Hepatocyte (in vitro differentiated cells): ENCODE results near the gene TEPSIN. TPM values are rescaled to one million over a fixed set of nuclear protein-coding genes. Genes with fewer than 3 reads are reported as not detected.

ENCODE experiments used
- DNase-seq: peaks from one replicate; pipeline ENCODE4 v3.0.0-alpha.2; 2016; ENCODE audit warnings: low spot score
- H2AFZ ChIP-seq: fragments of 200-600 bp; sonication (generic); 2 replicates; pipeline ENCODE4 v1.6.0; 2016; ENCODE audit warnings: antibody characterized with exemption, mild to moderate bottlenecking
- H3K27ac ChIP-seq: fragments of 200-600 bp; sonication (generic); 2 replicates; pipeline ENCODE4 v1.5.1; 2016; ENCODE audit warnings: mild to moderate bottlenecking
- H3K27me3 ChIP-seq: fragments of 200-600 bp; sonication (generic); 2 replicates; pipeline ENCODE4 v1.6.1; 2016
- H3K36me3 ChIP-seq: fragments of 200-600 bp; sonication (generic); replicated peaks from 2 replicates; pipeline ENCODE4 v1.5.1; 2016; ENCODE audit warnings: low read depth; ENCODE audit not compliant: insufficient read depth
- H3K4me1 ChIP-seq: fragments of 200-600 bp; sonication (generic); 2 replicates; pipeline ENCODE4 v1.5.1; 2016; ENCODE audit warnings: mild to moderate bottlenecking, moderate library complexity; ENCODE audit not compliant: insufficient read depth
- H3K4me2 ChIP-seq: fragments of 200-600 bp; sonication (generic); 2 replicates; pipeline ENCODE4 v1.6.0; 2016
- H3K4me3 ChIP-seq: fragments of 200-600 bp; sonication (generic); 2 replicates; pipeline ENCODE4 v1.5.1; 2016; ENCODE audit warnings: mild to moderate bottlenecking
- H3K79me2 ChIP-seq: fragments of 200-600 bp; sonication (generic); 2 replicates; pipeline ENCODE4 v1.6.0; 2017; ENCODE audit warnings: mild to moderate bottlenecking
- H3K9me2 ChIP-seq: fragments of 200-600 bp; sonication (generic); replicated peaks from 2 replicates; pipeline ENCODE4 v1.6.0; 2017; ENCODE audit warnings: mild to moderate bottlenecking; ENCODE audit not compliant: insufficient read depth
- H3K9me3 ChIP-seq: fragments of 200-600 bp; sonication (generic); 2 replicates; pipeline ENCODE4 v1.5.1; 2016; ENCODE audit warnings: low read depth, mild to moderate bottlenecking
- H4K20me1 ChIP-seq: fragments of 200-600 bp; sonication (generic); 2 replicates; pipeline ENCODE4 v1.6.0; 2016; ENCODE audit warnings: mild to moderate bottlenecking; ENCODE audit not compliant: insufficient read depth, poor library complexity, severe bottlenecking
- EZH2 ChIP-seq: fragments of 200-600 bp; sonication (generic); IDR thresholded peaks from 2 replicates; pipeline ENCODE4 v1.6.1; 2016; ENCODE audit warnings: antibody characterized with exemption, mild to moderate bottlenecking, borderline replicate concordance
- EZH2phosphoT487 ChIP-seq: fragments of 200-600 bp; sonication (generic); IDR thresholded peaks from one replicate; pipeline ENCODE4 v1.6.1; 2018; ENCODE audit warnings: antibody characterized with exemption, mild to moderate bottlenecking, low read depth, moderate library complexity; ENCODE audit not compliant: unreplicated experiment, severe bottlenecking
- WGBS: methylation state at CpG from one replicate; pipeline ENCODE4 v1.1.6; 2016; ENCODE audit warnings: low lambda C conversion rate; ENCODE audit errors: missing lambda C conversion rate; 5-methylcytosine and 5-hydroxymethylcytosine counted together
- polyA plus RNA-seq: library from polyadenylated mRNA; unstranded; fragments of >200 nt; fragmentation: Nextera tagmentation; extraction: Ambion mirVana; gene quantifications from 2 replicates; pipeline ENCODE4 v1.2.1, GENCODE V29; 2016
- total RNA-seq: library from RNA; depleted of rRNA; stranded (reverse); fragments of >200 nt; gene quantifications from 2 replicates; pipeline ENCODE4 v1.2.3, GENCODE V29; 2014
- TF ChIP-seq, protein P1 (sequence below): fragments of 200-600 bp; sonication (generic); IDR thresholded peaks from 2 replicates; pipeline ENCODE4 v1.5.1; 2016; ENCODE audit warnings: antibody characterized with exemption, mild to moderate bottlenecking; ENCODE audit not compliant: poor library complexity

The TEPSIN gene
- total and polyA plus RNA-seq, 2 experiments from 2014 or later = 34.1 to 44.3 TPM

GRCh38 chr17:81263371-81264181 lies 24.7 kb upstream of the TEPSIN start:
- Histone ChIP-seq H3K4me2 (no peak overlapping the region), H3K27ac (no peak overlapping the region), H3K4me3 (no peak overlapping the region), H3K79me2 (no peaks in the 10 kb centered on the region), H3K9me3 (no peaks in the 10 kb centered on the region), H3K4me1 (no peaks in the 10 kb centered on the region), H3K36me3 (no peaks in the 10 kb centered on the region), H4K20me1 (no peaks in the 10 kb centered on the region), H2AFZ (no peak overlapping the region), H3K27me3 (no peaks in the 10 kb centered on the region), H3K9me2 (no peaks in the 10 kb centered on the region)
- 97% methylated on average over 40 of the region's 40 CpGs for WGBS
- DNase-seq = no peak
- TF ChIP-seq, protein P1, sequence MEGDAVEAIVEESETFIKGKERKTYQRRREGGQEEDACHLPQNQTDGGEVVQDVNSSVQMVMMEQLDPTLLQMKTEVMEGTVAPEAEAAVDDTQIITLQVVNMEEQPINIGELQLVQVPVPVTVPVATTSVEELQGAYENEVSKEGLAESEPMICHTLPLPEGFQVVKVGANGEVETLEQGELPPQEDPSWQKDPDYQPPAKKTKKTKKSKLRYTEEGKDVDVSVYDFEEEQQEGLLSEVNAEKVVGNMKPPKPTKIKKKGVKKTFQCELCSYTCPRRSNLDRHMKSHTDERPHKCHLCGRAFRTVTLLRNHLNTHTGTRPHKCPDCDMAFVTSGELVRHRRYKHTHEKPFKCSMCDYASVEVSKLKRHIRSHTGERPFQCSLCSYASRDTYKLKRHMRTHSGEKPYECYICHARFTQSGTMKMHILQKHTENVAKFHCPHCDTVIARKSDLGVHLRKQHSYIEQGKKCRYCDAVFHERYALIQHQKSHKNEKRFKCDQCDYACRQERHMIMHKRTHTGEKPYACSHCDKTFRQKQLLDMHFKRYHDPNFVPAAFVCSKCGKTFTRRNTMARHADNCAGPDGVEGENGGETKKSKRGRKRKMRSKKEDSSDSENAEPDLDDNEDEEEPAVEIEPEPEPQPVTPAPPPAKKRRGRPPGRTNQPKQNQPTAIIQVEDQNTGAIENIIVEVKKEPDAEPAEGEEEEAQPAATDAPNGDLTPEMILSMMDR = no peak
- TF ChIP-seq EZH2 (no peak), EZH2phosphoT487 (no peak)

GRCh38 chr17:81261582-81262336 lies 22.9 kb upstream of the TEPSIN start:
- H3K79me2 ChIP-seq = no peaks in the 10 kb centered on the region
- no peaks in the 10 kb centered on the region for H3K4me1 ChIP-seq
- no peak overlapping the region for H3K4me2 ChIP-seq
- no peak overlapping the region for H2AFZ ChIP-seq
- H3K9me2 ChIP-seq = no peaks in the 10 kb centered on the region
- H3K9me3 ChIP-seq = no peaks in the 10 kb centered on the region
- H3K36me3 ChIP-seq = no peaks in the 10 kb centered on the region
- WGBS = 96% methylated on average over 36 of the region's 36 CpGs
- no peak overlapping the region for H3K27ac ChIP-seq
- H3K27me3 ChIP-seq = no peaks in the 10 kb centered on the region
- H4K20me1 ChIP-seq = peaks cover 2% of the 10 kb centered on the region
- no peak overlapping the region for H3K4me3 ChIP-seq
- TF ChIP-seq EZH2 (no peak), EZH2phosphoT487 (no peak)
- TF ChIP-seq, protein P1 = no peak
- no peak for DNase-seq

DNA sequence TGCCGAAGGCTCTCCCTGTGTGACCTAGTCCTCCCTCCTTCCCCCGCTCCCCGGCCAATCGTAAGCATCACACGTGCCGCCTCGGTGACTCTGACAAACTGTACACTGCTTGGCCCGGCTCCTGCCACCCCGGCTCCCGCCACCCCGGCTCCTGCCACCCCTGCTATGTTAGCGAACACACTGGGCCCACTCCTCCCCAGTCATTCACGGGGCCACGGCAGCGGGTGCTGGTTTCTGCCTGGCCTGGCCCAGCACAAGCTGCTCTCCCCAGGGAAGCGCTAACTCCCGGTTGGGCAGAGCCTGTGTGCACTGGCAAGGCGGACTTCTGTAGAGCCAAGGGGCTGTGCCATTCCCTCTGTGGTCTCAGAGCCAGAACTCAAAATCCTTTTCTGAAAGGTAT lies 22.2 kb upstream of the TEPSIN start:
- H3K9me2 ChIP-seq = no peaks in the 10 kb centered on the region
- 95% methylated on average over 15 of the region's 18 CpGs for WGBS
- no peaks in the 10 kb centered on the region for H3K27me3 ChIP-seq
- no peak overlapping the region for H2AFZ ChIP-seq
- H3K27ac ChIP-seq = no peak overlapping the region
- no peaks in the 10 kb centered on the region for H3K79me2 ChIP-seq
- peaks cover under 1% of the 10 kb centered on the region for H3K4me1 ChIP-seq
- no peaks in the 10 kb centered on the region for H3K9me3 ChIP-seq
- H3K4me2 ChIP-seq = no peak overlapping the region
- no peaks in the 10 kb centered on the region for H3K36me3 ChIP-seq
- peaks cover 2% of the 10 kb centered on the region for H4K20me1 ChIP-seq
- DNase-seq = no peak
- no peak for TF ChIP-seq EZH2phosphoT487
- TF ChIP-seq EZH2 = no peak
- TF ChIP-seq, protein P1 = no peak
- no peak overlapping the region for H3K4me3 ChIP-seq
